IgD-negative memory B cell (primary cell): ENCODE measurements around the gene ACCSL. TPM values are rescaled to one million over a fixed set of nuclear protein-coding genes. Genes with fewer than 3 reads are reported as not detected.

Source experiments
- H3K27ac Mint-ChIP-seq, 3 donors: one replicate each; pipeline ENCODE4 v1.8.0; 2020 to 2022; ENCODE audit warnings: mild to moderate bottlenecking in 3 of 3, mixed read lengths in 3 of 3, moderate library complexity in 1 of 3
- H3K27me3 Mint-ChIP-seq: one replicate; pipeline ENCODE4 v1.8.0; 2021; ENCODE audit warnings: mixed read lengths
- H3K36me3 Mint-ChIP-seq: one replicate; pipeline ENCODE4 v1.8.0; 2020; ENCODE audit warnings: mild to moderate bottlenecking, mixed read lengths
- H3K4me1 Mint-ChIP-seq, 3 donors: one replicate each; pipeline ENCODE4 v1.8.0; 2020 to 2022; ENCODE audit warnings: mixed read lengths in 3 of 3, mild to moderate bottlenecking in 1 of 3
- H3K4me3 Mint-ChIP-seq, 4 donors: one replicate each; pipeline ENCODE4 v1.8.0; 2020 to 2022; ENCODE audit warnings: mild to moderate bottlenecking in 4 of 4, mixed read lengths in 4 of 4, moderate library complexity in 3 of 4
- H3K9me3 Mint-ChIP-seq, 3 donors: one replicate each; pipeline ENCODE4 v1.8.0; 2020 to 2021; ENCODE audit warnings: mixed read lengths in 3 of 3, mild to moderate bottlenecking in 1 of 3
- polyA plus RNA-seq: library from polyadenylated mRNA; unstranded; fragments of 300-500 nt; fragmentation: Illumina TruSeq; gene quantifications from one replicate; pipeline ENCODE4 v1.2.3, GENCODE V29; 2021

The ACCSL gene
- polyA plus RNA-seq, 1 donor from 2014 or later: 0.19 TPM

DNA sequence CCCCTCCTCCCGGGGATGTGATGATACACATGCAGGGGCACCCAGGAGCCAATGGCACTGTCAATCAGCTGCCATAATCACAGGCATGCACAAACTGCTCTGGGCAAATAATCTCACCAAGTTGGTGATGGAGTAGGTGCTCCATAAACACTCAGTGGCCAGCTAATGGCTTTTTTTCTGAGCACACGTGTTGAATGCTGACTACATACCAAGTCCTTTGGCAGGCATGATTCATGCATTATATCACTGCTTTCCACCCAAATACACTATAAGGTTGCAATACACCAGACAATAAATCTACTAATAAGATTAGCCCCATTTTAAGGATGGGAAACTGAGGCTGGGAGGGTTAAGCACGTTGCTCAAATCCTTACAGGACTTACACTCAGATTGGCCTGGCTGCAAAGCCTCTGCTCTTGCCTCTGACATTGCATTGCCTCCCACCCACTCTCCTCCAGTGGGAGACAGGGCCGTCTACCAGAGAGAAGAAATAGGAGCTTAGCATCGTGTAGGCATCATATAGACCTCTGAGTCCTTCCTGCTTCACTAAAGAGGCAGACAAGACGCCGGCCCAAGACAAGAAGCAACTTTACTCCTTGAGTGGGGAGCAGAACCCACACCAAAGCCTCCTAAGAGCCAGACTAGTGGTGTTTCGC lies 32.7 kb upstream of the ACCSL start:
- H3K36me3 Mint-ChIP-seq: no peaks in the 10 kb centered on the region
- peaks cover 0 to 2% (median 0%) of the 10 kb centered on the region in 3 donors for H3K4me1 Mint-ChIP-seq
- H3K4me3 Mint-ChIP-seq: no peak overlapping the region
- peaks cover 3% of the 10 kb centered on the region for H3K27me3 Mint-ChIP-seq
- no peak overlapping the region for H3K27ac Mint-ChIP-seq
- H3K9me3 Mint-ChIP-seq: no peaks in the 10 kb centered on the region

- Mint-ChIP-seq H3K4me3 (no peak overlapping the region), H3K9me3 (no peaks in the 10 kb centered on the region), H3K27ac (no peak overlapping the region), H3K4me1 (peaks cover 0 to 2% (median 0%) of the 10 kb centered on the region in 3 donors), H3K27me3 (peaks cover 2% of the 10 kb centered on the region), H3K36me3 (no peaks in the 10 kb centered on the region)
Measured at GRCh38 chr11:44015624-44016007, 32.2 kb upstream of the ACCSL start.

- H3K36me3 Mint-ChIP-seq: no peaks in the 10 kb centered on the region
- no peak overlapping the region for H3K27ac Mint-ChIP-seq
Measured at GRCh38 chr11:44016131-44016530, 31.6 kb upstream of the ACCSL start.

GRCh38 chr11:44016546-44017442 lies 31.0 kb upstream of the ACCSL start:
- Mint-ChIP-seq H3K27ac (peak overlapping the region in 1 of 3 donors; percentile 5), H3K4me3 (no peak overlapping the region), H3K27me3 (no peaks in the 10 kb centered on the region), H3K4me1 (no peaks in the 10 kb centered on the region), H3K36me3 (no peaks in the 10 kb centered on the region), H3K9me3 (peaks cover 0 to under 1% (median 0%) of the 10 kb centered on the region in 3 donors)

More at GRCh38 chr11:44016131-44016530, 31.6 kb upstream of the ACCSL start:
- Mint-ChIP-seq H3K9me3 (no peaks in the 10 kb centered on the region), H3K4me1 (peaks cover 0 to under 1% (median 0%) of the 10 kb centered on the region in 3 donors), H3K4me3 (no peak overlapping the region), H3K27me3 (no peaks in the 10 kb centered on the region)

GRCh38 chr11:44017443-44018126 lies 30.2 kb upstream of the ACCSL start:
- no peak overlapping the region for H3K27ac Mint-ChIP-seq
- H3K4me3 Mint-ChIP-seq: no peak overlapping the region

GRCh38 chr11:44018127-44018521 lies 29.7 kb upstream of the ACCSL start:
- Mint-ChIP-seq H3K27ac (no peak overlapping the region), H3K9me3 (peaks cover 2 to 10% (median 4%) of the 10 kb centered on the region in 3 donors), H3K4me3 (no peak overlapping the region), H3K27me3 (peaks cover 2% of the 10 kb centered on the region), H3K4me1 (no peaks in the 10 kb centered on the region), H3K36me3 (no peaks in the 10 kb centered on the region)

More at GRCh38 chr11:44017443-44018126, 30.2 kb upstream of the ACCSL start:
- no peaks in the 10 kb centered on the region for H3K4me1 Mint-ChIP-seq
- H3K9me3 Mint-ChIP-seq: peaks cover 2 to 9% (median 3%) of the 10 kb centered on the region in 3 donors
- no peaks in the 10 kb centered on the region for H3K36me3 Mint-ChIP-seq
- H3K27me3 Mint-ChIP-seq: peaks cover 2% of the 10 kb centered on the region

DNA sequence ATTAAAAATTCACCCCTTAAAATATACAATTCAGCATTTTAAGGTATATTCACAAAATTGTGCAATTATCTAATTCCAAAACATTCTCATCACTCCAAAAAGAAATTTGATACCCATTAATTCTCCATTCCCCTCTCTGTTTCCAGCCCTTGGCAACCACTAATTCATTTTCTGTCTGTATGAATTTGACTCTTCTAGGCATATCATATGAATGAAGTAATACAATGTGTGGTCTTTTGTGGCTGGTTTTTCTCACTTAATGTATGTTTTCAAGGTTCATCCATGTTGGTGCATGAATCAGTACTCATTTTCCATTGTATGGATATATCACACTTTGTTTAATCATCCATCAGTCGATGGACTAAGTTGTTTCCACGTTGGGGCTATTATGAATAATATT lies 29.0 kb upstream of the ACCSL start:
- H3K4me1 Mint-ChIP-seq: no peaks in the 10 kb centered on the region
- peaks cover 3 to 10% (median 7%) of the 10 kb centered on the region in 3 donors for H3K9me3 Mint-ChIP-seq
- no peak overlapping the region for H3K4me3 Mint-ChIP-seq
- H3K27me3 Mint-ChIP-seq: peaks cover 3% of the 10 kb centered on the region
- H3K36me3 Mint-ChIP-seq: no peaks in the 10 kb centered on the region
- H3K27ac Mint-ChIP-seq: no peak overlapping the region

- Mint-ChIP-seq H3K27ac (no peak overlapping the region), H3K27me3 (peaks cover 12% of the 10 kb centered on the region), H3K36me3 (no peaks in the 10 kb centered on the region), H3K9me3 (peaks cover 7 to 23% (median 15%) of the 10 kb centered on the region in 3 donors), H3K4me1 (no peaks in the 10 kb centered on the region), H3K4me3 (no peak overlapping the region)
Measured at GRCh38 chr11:44024977-44025376, 22.8 kb upstream of the ACCSL start.

DNA sequence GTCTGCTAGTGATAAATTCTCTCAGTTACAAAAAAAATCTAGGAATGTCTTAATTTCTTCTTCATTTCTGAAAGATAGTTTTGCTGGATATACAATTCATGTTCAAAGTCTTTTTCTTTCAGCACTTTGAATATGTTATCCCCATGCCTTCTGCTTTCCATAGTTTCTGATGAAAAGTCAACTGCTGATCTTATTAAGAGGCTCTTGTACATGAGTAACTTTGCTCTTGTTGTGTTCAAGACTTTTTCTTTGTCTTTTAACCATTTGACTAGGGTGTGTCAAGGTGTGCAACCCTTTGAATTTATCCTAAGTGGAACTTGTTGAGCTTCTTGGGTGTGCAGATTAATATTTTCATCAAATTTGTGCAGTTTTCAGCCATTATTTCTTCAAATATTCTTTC lies 22.1 kb upstream of the ACCSL start:
- no peak overlapping the region for H3K27ac Mint-ChIP-seq
- H3K4me1 Mint-ChIP-seq: no peaks in the 10 kb centered on the region
- H3K27me3 Mint-ChIP-seq: peaks cover 17% of the 10 kb centered on the region
- peaks cover 7 to 24% (median 15%) of the 10 kb centered on the region in 3 donors for H3K9me3 Mint-ChIP-seq
- no peaks in the 10 kb centered on the region for H3K36me3 Mint-ChIP-seq
- H3K4me3 Mint-ChIP-seq: no peak overlapping the region

DNA sequence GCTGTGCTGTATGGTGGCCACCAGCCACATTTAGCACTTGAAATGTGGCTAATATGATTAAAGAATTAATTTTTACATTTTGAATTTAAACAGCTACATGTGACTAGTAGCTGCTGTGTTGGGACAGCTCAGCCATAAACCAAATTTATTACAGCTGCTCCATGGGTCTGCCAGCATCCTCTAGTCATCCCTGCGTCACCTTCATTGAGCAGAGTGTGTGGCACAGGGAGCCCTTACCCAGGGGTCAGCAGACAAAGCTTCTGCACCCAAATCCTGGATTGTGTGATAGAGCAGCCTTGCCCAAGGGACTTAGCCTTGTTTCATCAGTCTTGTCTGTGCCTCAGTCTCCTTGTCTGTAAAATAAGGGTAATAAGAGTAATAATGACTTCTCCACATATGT lies 19.4 kb upstream of the ACCSL start:
- H3K4me3 Mint-ChIP-seq: no peak overlapping the region
- H3K27ac Mint-ChIP-seq: no peak overlapping the region
- no peaks in the 10 kb centered on the region for H3K36me3 Mint-ChIP-seq
- H3K27me3 Mint-ChIP-seq: peaks cover 26% of the 10 kb centered on the region
- H3K9me3 Mint-ChIP-seq: peaks cover 5 to 23% (median 6%) of the 10 kb centered on the region in 3 donors
- H3K4me1 Mint-ChIP-seq: no peaks in the 10 kb centered on the region

GRCh38 chr11:44028816-44029506 lies 18.8 kb upstream of the ACCSL start:
- H3K9me3 Mint-ChIP-seq: peaks cover 3 to 21% (median 5%) of the 10 kb centered on the region in 3 donors
- H3K4me1 Mint-ChIP-seq: no peaks in the 10 kb centered on the region
- H3K4me3 Mint-ChIP-seq: no peak overlapping the region
- no peak overlapping the region for H3K27ac Mint-ChIP-seq
- H3K27me3 Mint-ChIP-seq: peaks cover 28% of the 10 kb centered on the region
- no peaks in the 10 kb centered on the region for H3K36me3 Mint-ChIP-seq

DNA sequence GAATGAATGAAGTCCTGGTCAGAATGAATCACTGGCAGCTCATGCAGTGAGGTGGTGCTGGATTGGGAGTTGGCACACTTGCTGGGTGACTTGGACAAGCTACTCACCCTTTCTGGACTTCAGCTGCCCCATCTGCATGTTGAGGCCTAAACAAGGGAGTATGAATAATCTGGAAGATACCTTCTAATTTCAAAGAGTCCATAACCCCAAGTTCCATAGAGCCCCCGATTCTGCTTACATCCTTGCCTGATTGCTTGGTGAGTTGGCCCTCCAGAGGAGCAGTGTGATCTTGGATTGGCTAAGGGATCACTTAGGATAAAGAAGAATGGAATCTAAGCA lies 18.3 kb upstream of the ACCSL start:
- Mint-ChIP-seq H3K4me1 (no peaks in the 10 kb centered on the region), H3K9me3 (peaks cover 3 to 16% (median 5%) of the 10 kb centered on the region in 3 donors), H3K27ac (no peak overlapping the region), H3K4me3 (no peak overlapping the region), H3K27me3 (peaks cover 25% of the 10 kb centered on the region), H3K36me3 (no peaks in the 10 kb centered on the region)

- peaks cover 25% of the 10 kb centered on the region for H3K27me3 Mint-ChIP-seq
- no peaks in the 10 kb centered on the region for H3K36me3 Mint-ChIP-seq
- H3K9me3 Mint-ChIP-seq: peaks cover 3 to 15% (median 5%) of the 10 kb centered on the region in 3 donors
- H3K4me1 Mint-ChIP-seq: no peaks in the 10 kb centered on the region
- H3K4me3 Mint-ChIP-seq: no peak overlapping the region
- H3K27ac Mint-ChIP-seq: no peak overlapping the region
Measured at GRCh38 chr11:44029977-44030911, 17.5 kb upstream of the ACCSL start.

DNA sequence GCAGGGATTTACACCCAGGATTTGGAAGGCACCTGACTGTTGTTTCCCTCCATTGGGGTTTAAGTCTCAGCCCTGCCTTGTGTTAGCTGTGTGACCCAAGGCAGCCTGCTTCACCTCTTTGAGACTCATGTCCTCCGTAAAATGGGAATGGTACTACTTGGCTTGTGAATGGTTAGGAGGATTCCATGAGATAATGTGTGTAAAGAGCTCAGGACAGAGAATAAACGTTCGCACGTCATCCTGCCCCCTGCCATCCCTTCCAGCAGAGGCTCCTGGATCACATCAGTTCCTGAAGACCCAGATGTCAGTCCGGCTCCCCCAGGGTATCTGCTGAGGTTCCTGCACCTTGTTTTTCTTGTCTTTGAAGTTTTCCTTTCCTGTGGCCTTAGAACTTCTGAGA lies 16.8 kb upstream of the ACCSL start:
- Mint-ChIP-seq H3K36me3 (no peaks in the 10 kb centered on the region), H3K27me3 (peaks cover 25% of the 10 kb centered on the region), H3K27ac (no peak overlapping the region)

More for the DNA sequence above, 16.8 kb upstream of the ACCSL start:
- Mint-ChIP-seq H3K4me1 (no peaks in the 10 kb centered on the region), H3K9me3 (peaks cover 2 to 13% (median 4%) of the 10 kb centered on the region in 3 donors), H3K4me3 (no peak overlapping the region)
